SU-DHL-6 (cell line): ENCODE results near the gene ESYT2.

ENCODE experiments used
- H2AFZ ChIP-seq: fragments of 200-600 bp; sonication (generic); 2 replicates; pipeline ENCODE4 v1.6.1; 2014; ENCODE audit warnings: low read depth, mild to moderate bottlenecking, moderate library complexity, mixed read lengths, antibody characterized with exemption, low read length; ENCODE audit not compliant: severe bottlenecking
- H3F3A ChIP-seq: fragments of 200-600 bp; shearing (Covaris generic); 2 replicates; pipeline ENCODE4 v1.6.0; 2016; ENCODE audit warnings: antibody characterized with exemption, mild to moderate bottlenecking; ENCODE audit not compliant: insufficient read depth
- H3K27ac ChIP-seq: fragments of 200-600 bp; sonication (generic); 2 replicates; pipeline ENCODE4 v1.5.1; 2016; ENCODE audit warnings: low read depth, mild to moderate bottlenecking, low read length, moderate library complexity, mixed read lengths
- H3K27me3 ChIP-seq: fragments of 200-600 bp; sonication (generic), shearing (Covaris generic); 2 replicates; pipeline ENCODE4 v1.6.0; 2014; ENCODE audit warnings: mild to moderate bottlenecking, low read length
- H3K36me3 ChIP-seq: fragments of 200-600 bp; sonication (generic); 2 replicates; pipeline ENCODE4 v1.6.1; 2014; ENCODE audit warnings: mild to moderate bottlenecking, low read length, mixed read lengths
- H3K4me2 ChIP-seq: fragments of 300-600, 200-600 bp; shearing (Covaris generic), sonication (generic); 2 replicates; pipeline ENCODE4 v1.6.0; 2014; ENCODE audit warnings: low read length, low read depth, mild to moderate bottlenecking; ENCODE audit not compliant: poor library complexity, severe bottlenecking
- H3K4me3 ChIP-seq: fragments of 200-600 bp; sonication (generic); 2 replicates; pipeline ENCODE4 v1.5.1; 2014; ENCODE audit warnings: antibody characterized with exemption, low read length, mild to moderate bottlenecking, mixed read lengths; ENCODE audit not compliant: insufficient read depth, poor library complexity, severe bottlenecking
- H3K79me2 ChIP-seq: fragments of 200-600 bp; sonication (generic); 2 replicates; pipeline ENCODE4 v1.6.1; 2014; ENCODE audit warnings: mild to moderate bottlenecking, low read length, moderate library complexity; ENCODE audit not compliant: insufficient read depth
- H3K9ac ChIP-seq: fragments of 200-600 bp; sonication (generic); 2 replicates; pipeline ENCODE4 v1.7.0; 2014; ENCODE audit warnings: mild to moderate bottlenecking, low read length
- H3K9me2 ChIP-seq: fragments of 200-600 bp; sonication (generic); replicated peaks from 2 replicates; pipeline ENCODE4 v1.6.1; 2014; ENCODE audit warnings: low read length; ENCODE audit not compliant: insufficient read depth
- H3K9me3 ChIP-seq: fragments of 200-600 bp; sonication (generic); 2 replicates; pipeline ENCODE4 v1.6.1; 2014; ENCODE audit warnings: low read length, mixed read lengths; ENCODE audit not compliant: insufficient read depth
- H4K20me1 ChIP-seq: fragments of 200-600 bp; sonication (generic); 2 replicates; pipeline ENCODE4 v1.6.1; 2014; ENCODE audit warnings: low read depth, mild to moderate bottlenecking, antibody characterized with exemption, low read length, moderate library complexity, mixed read lengths
- EZH2phosphoT487 ChIP-seq: fragments of 200-600 bp; sonication (generic), shearing (Covaris generic); conservative IDR thresholded peaks from 2 replicates; pipeline ENCODE4 v1.6.1; 2018; ENCODE audit warnings: mild to moderate bottlenecking, antibody characterized with exemption, low read length, moderate library complexity, mixed read lengths
- TF ChIP-seq, protein P1 (sequence below): fragments of 200-600 bp; sonication (generic); IDR thresholded peaks from one replicate; pipeline ENCODE4 v1.5.1; 2017; ENCODE audit warnings: antibody characterized with exemption, mild to moderate bottlenecking, low read length, moderate library complexity; ENCODE audit not compliant: insufficient read depth, poor library complexity, severe bottlenecking

The ESYT2 gene

DNA sequence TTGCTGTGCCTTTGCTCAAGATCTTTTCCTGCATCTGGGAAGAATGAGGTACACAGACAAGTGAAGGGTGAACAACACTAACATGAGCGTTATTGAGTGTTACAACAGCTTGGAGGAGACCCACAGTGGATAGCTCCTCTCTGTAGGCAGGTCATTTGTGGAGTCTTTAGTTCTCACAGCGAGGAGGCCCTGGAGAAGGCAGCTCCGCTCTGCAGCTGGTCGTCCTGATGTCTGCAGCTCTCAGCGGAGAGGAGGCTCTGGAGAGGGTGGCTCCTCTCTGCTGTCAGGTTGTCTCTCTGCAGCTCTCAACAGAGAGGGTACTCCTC is 20.1 kb upstream of the ESYT2 start:
- H2AFZ ChIP-seq, result no peak overlapping the region
- no peaks in the 10 kb centered on the region for H3K79me2 ChIP-seq
- no peaks in the 10 kb centered on the region for H3K9me2 ChIP-seq
- H3K4me2 ChIP-seq, result no peak overlapping the region
- H3K9ac ChIP-seq, result no peak overlapping the region
- no peaks in the 10 kb centered on the region for H4K20me1 ChIP-seq
- no peaks in the 10 kb centered on the region for H3K27me3 ChIP-seq
- peaks cover 21% of the 10 kb centered on the region; the same call in 1 of the 2 replicates for H3K9me3 ChIP-seq
- H3K4me3 ChIP-seq, result no peak overlapping the region
- no peaks in the 10 kb centered on the region for H3F3A ChIP-seq
- H3K27ac ChIP-seq, result no peak overlapping the region
- TF ChIP-seq EZH2phosphoT487, result no peak
- TF ChIP-seq, protein P1, sequence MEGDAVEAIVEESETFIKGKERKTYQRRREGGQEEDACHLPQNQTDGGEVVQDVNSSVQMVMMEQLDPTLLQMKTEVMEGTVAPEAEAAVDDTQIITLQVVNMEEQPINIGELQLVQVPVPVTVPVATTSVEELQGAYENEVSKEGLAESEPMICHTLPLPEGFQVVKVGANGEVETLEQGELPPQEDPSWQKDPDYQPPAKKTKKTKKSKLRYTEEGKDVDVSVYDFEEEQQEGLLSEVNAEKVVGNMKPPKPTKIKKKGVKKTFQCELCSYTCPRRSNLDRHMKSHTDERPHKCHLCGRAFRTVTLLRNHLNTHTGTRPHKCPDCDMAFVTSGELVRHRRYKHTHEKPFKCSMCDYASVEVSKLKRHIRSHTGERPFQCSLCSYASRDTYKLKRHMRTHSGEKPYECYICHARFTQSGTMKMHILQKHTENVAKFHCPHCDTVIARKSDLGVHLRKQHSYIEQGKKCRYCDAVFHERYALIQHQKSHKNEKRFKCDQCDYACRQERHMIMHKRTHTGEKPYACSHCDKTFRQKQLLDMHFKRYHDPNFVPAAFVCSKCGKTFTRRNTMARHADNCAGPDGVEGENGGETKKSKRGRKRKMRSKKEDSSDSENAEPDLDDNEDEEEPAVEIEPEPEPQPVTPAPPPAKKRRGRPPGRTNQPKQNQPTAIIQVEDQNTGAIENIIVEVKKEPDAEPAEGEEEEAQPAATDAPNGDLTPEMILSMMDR, result no peak
- no peaks in the 10 kb centered on the region for H3K36me3 ChIP-seq

DNA sequence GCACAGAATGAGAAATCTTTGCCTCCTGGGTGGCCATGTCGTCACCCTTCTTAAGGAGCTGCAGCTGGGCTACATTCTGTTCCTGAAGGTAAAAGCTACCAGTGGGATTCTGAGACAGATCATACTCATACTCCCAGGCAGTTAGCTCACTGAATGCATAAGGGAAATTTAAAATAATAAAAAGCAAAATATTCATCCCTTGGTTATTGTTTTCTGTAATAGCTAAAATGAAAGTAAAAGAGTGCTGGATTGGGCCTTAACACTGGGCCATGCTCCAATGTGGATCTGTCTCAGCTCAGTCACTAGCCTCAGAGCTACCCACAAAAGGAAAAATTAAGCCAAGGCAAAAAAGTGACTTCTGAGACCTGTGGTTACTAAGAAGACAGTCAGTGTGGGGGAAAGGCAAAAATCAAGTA is 18.1 kb upstream of the ESYT2 start:
- no peak overlapping the region for H3K4me3 ChIP-seq
- TF ChIP-seq, protein P1, result no peak
- TF ChIP-seq EZH2phosphoT487, result no peak
- H3F3A ChIP-seq, result no peaks in the 10 kb centered on the region
- no peaks in the 10 kb centered on the region for H3K27me3 ChIP-seq
- no peaks in the 10 kb centered on the region for H3K9me2 ChIP-seq
- no peaks in the 10 kb centered on the region for H4K20me1 ChIP-seq
- H2AFZ ChIP-seq, result no peak overlapping the region
- H3K9me3 ChIP-seq, result peaks cover 21% of the 10 kb centered on the region; the same call in 1 of the 2 replicates
- no peak overlapping the region for H3K9ac ChIP-seq
- H3K4me2 ChIP-seq, result no peak overlapping the region
- H3K27ac ChIP-seq, result no peak overlapping the region
- no peaks in the 10 kb centered on the region for H3K79me2 ChIP-seq
- no peaks in the 10 kb centered on the region for H3K36me3 ChIP-seq

DNA sequence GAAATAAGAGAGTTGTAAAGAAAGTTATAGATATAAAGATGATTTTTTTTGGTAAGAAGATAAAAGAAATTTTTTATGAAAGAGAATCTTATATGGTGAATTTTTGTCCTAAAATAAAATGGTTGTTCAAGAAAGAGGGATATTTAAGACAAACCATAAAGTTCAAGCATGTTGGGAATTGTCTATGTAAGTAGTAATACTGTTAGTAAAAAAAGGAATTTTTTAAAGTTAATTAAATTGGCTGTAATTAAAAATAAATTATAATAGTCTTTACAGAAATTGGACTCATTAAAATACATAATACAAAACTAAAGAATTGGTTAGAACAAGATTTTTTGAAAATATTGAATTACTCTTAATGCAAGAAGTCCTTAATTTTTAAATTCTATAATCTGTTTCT is 17.0 kb upstream of the ESYT2 start:
- Histone ChIP-seq H3F3A (no peaks in the 10 kb centered on the region), H3K4me3 (no peak overlapping the region), H3K9me2 (no peaks in the 10 kb centered on the region), H3K79me2 (no peaks in the 10 kb centered on the region), H3K27ac (no peak overlapping the region), H4K20me1 (no peaks in the 10 kb centered on the region), H3K27me3 (no peaks in the 10 kb centered on the region), H3K36me3 (no peaks in the 10 kb centered on the region), H3K4me2 (no peak overlapping the region), H3K9ac (no peak overlapping the region), H3K9me3 (peaks cover 21% of the 10 kb centered on the region; the same call in 1 of the 2 replicates), H2AFZ (no peak overlapping the region)
- no peak for TF ChIP-seq EZH2phosphoT487
- TF ChIP-seq, protein P1, result no peak

DNA sequence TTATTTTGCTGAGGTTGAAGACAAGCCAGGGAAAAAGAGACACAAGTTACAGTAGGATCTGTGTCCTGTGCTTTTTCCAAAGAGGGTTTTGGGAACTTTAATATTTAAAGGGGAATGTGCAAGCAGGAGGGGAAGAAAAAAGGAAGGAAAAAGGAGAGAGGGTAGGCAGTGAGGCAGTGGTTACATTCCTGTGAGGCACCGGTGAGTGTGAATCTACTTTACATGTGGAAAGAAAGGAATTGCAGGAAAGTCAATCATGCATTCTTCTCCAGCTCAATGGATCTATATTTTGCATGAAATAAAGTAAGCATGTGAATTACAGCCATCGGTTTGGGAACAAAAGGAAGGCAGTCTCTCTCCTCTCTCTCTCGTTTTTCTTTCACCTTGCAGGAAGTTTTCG is 14.5 kb upstream of the ESYT2 start:
- H3K9me3 ChIP-seq, result peaks cover 12% of the 10 kb centered on the region; the same call in 1 of the 2 replicates
- no peak overlapping the region for H3K4me3 ChIP-seq
- H3F3A ChIP-seq, result no peaks in the 10 kb centered on the region
- H3K4me2 ChIP-seq, result no peak overlapping the region
- no peaks in the 10 kb centered on the region for H3K79me2 ChIP-seq
- H3K27me3 ChIP-seq, result no peaks in the 10 kb centered on the region
- H3K9me2 ChIP-seq, result no peaks in the 10 kb centered on the region
- H3K9ac ChIP-seq, result no peak overlapping the region
- TF ChIP-seq, protein P1, result no peak
- no peak for TF ChIP-seq EZH2phosphoT487
- H2AFZ ChIP-seq, result no peak overlapping the region
- no peak overlapping the region for H3K27ac ChIP-seq
- no peaks in the 10 kb centered on the region for H3K36me3 ChIP-seq
- H4K20me1 ChIP-seq, result no peaks in the 10 kb centered on the region
